CD4-positive, CD25-positive, alpha-beta regulatory T cell (primary cell): ENCODE data around the gene TULP4. TPM values are rescaled to one million over a fixed set of nuclear protein-coding genes. Genes with fewer than 3 reads are reported as not detected.

Source experiments
- ATAC-seq, 2 donors: fragments of 150-1000 bp; cut with Tn5 transposase; one replicate each; pipeline ENCODE4 v1.10.0; 2021; ENCODE audit warnings: low read depth in 2 of 2, moderate number of reproducible peaks in 2 of 2, moderate library complexity in 1 of 2
- DNase-seq, 3 donors: peaks; one replicate each; pipeline versions ENCODE4 v3.0.0 to v3.0.0-alpha.2; 2012 to 2022; ENCODE audit warnings: mixed read lengths in 1 of 3
- H3K27ac ChIP-seq: one replicate; pipeline ENCODE4 v1.7.0; 2013; ENCODE audit warnings: mild to moderate bottlenecking, low read length; ENCODE audit not compliant: insufficient read depth, poor library complexity, severe bottlenecking
- H3K27me3 ChIP-seq: one replicate; pipeline ENCODE4 v1.7.0; 2013; ENCODE audit warnings: low read length; ENCODE audit not compliant: control insufficient read depth, insufficient read depth
- H3K36me3 ChIP-seq: one replicate; pipeline ENCODE4 v1.7.0; 2013; ENCODE audit warnings: mild to moderate bottlenecking, low read length, moderate library complexity; ENCODE audit not compliant: control insufficient read depth, insufficient read depth
- H3K4me1 ChIP-seq: 2 replicates; pipeline ENCODE4 v1.7.0; 2013; ENCODE audit warnings: mild to moderate bottlenecking, low read length; ENCODE audit not compliant: insufficient read depth, control insufficient read depth, poor library complexity, severe bottlenecking
- H3K4me3 ChIP-seq: one replicate; pipeline ENCODE4 v1.7.0; 2013; ENCODE audit warnings: low read depth, mild to moderate bottlenecking, low read length, moderate library complexity
- H3K9me3 ChIP-seq, 2 experiments: 1 replicate in 1 of 2; 2 replicates in 1 of 2; pipeline ENCODE4 v1.7.0; 2013; ENCODE audit warnings: low read length in 2 of 2, mild to moderate bottlenecking in 1 of 2, moderate library complexity in 1 of 2; ENCODE audit not compliant: control insufficient read depth in 2 of 2
- H3K27ac Mint-ChIP-seq, 3 donors: one replicate each; pipeline ENCODE4 v1.8.0; 2020 to 2022; ENCODE audit warnings: mild to moderate bottlenecking in 3 of 3, mixed read lengths in 3 of 3, moderate library complexity in 2 of 3
- H3K27me3 Mint-ChIP-seq: one replicate; pipeline ENCODE4 v1.8.0; 2022; ENCODE audit warnings: mild to moderate bottlenecking, mixed read lengths
- H3K36me3 Mint-ChIP-seq: one replicate; pipeline ENCODE4 v1.8.0; 2020; ENCODE audit warnings: mixed read lengths
- H3K4me1 Mint-ChIP-seq, 4 donors: one replicate each; pipeline ENCODE4 v1.8.0; 2020 to 2022; ENCODE audit warnings: mixed read lengths in 4 of 4, mild to moderate bottlenecking in 1 of 4
- H3K4me3 Mint-ChIP-seq, 4 donors: one replicate each; pipeline ENCODE4 v1.8.0; 2020 to 2022; ENCODE audit warnings: mild to moderate bottlenecking in 4 of 4, mixed read lengths in 4 of 4, moderate library complexity in 3 of 4
- H3K9me3 Mint-ChIP-seq, 7 donors: one replicate each; pipeline ENCODE4 v1.8.0; 2020 to 2022; ENCODE audit warnings: mixed read lengths in 7 of 7, mild to moderate bottlenecking in 3 of 7, moderate library complexity in 2 of 7
- polyA plus RNA-seq, 4 donors: library from polyadenylated mRNA; unstranded; fragments of 300-500 nt; fragmentation: Illumina TruSeq; gene quantifications; one replicate each; pipeline ENCODE4 v1.2.3, GENCODE V29; 2021
- total RNA-seq: library from RNA; stranded (reverse); gene quantifications from one replicate; pipeline ENCODE4 v1.2.3, GENCODE V29; 2022

TULP4 gene
- total and polyA plus RNA-seq, 5 donors from 2014 or later = 43.3 to 158 (median 56.0) TPM

- no peak for DNase-seq
- Mint-ChIP-seq H3K27ac (no peak overlapping the region), H3K4me1 (peaks cover 0 to 12% (median 2%) of the 10 kb centered on the region in 4 donors), H3K4me3 (no peak overlapping the region), H3K9me3 (no peaks in the 10 kb centered on the region), H3K36me3 (peaks cover 52% of the 10 kb centered on the region), H3K27me3 (no peaks in the 10 kb centered on the region)
- Histone ChIP-seq H3K4me3 (no peak overlapping the region), H3K27me3 (no peaks in the 10 kb centered on the region), H3K4me1 (no peaks in the 10 kb centered on the region), H3K27ac (no peak overlapping the region), H3K9me3 (no peaks in the 10 kb centered on the region), H3K36me3 (peaks cover 45% of the 10 kb centered on the region)
- no peak for ATAC-seq
Observed at GRCh38 chr6:158414851-158415262, 102.6 kb downstream of the TULP4 start.

GRCh38 chr6:158415666-158416065, 103.4 kb downstream of the TULP4 start:
- no peaks in the 10 kb centered on the region for H3K9me3 ChIP-seq
- no peak overlapping the region for H3K27ac Mint-ChIP-seq
- peaks cover 53% of the 10 kb centered on the region for H3K36me3 Mint-ChIP-seq
- no peaks in the 10 kb centered on the region for H3K27me3 Mint-ChIP-seq
- H3K4me1 Mint-ChIP-seq = peaks cover 0 to 12% (median under 1%) of the 10 kb centered on the region in 4 donors
- ATAC-seq = no peak
- no peak overlapping the region for H3K4me3 Mint-ChIP-seq
- H3K36me3 ChIP-seq = peaks cover 45% of the 10 kb centered on the region
- no peak overlapping the region for H3K4me3 ChIP-seq
- no peaks in the 10 kb centered on the region for H3K4me1 ChIP-seq
- no peak for DNase-seq
- H3K9me3 Mint-ChIP-seq = no peaks in the 10 kb centered on the region
- H3K27ac ChIP-seq = no peak overlapping the region
- H3K27me3 ChIP-seq = no peaks in the 10 kb centered on the region

GRCh38 chr6:158416883-158417759, 104.9 kb downstream of the TULP4 start:
- H3K36me3 Mint-ChIP-seq = peaks cover 59% of the 10 kb centered on the region
- H3K27me3 Mint-ChIP-seq = no peaks in the 10 kb centered on the region

GRCh38 chr6:158417760-158418098, 105.5 kb downstream of the TULP4 start:
- H3K9me3 ChIP-seq = no peaks in the 10 kb centered on the region
- H3K4me3 ChIP-seq = no peak overlapping the region
- no peak for DNase-seq
- no peak overlapping the region for H3K27ac ChIP-seq
- H3K9me3 Mint-ChIP-seq = peaks cover 0 to 4% (median 0%) of the 10 kb centered on the region in 7 donors
- no peak overlapping the region for H3K4me3 Mint-ChIP-seq
- H3K27me3 ChIP-seq = no peaks in the 10 kb centered on the region
- no peaks in the 10 kb centered on the region for H3K27me3 Mint-ChIP-seq
- peaks cover 0 to 15% (median under 1%) of the 10 kb centered on the region in 4 donors for H3K4me1 Mint-ChIP-seq
- H3K36me3 ChIP-seq = peaks cover 43% of the 10 kb centered on the region
- no peak for ATAC-seq
- peaks cover 62% of the 10 kb centered on the region for H3K36me3 Mint-ChIP-seq
- H3K27ac Mint-ChIP-seq = no peak overlapping the region
- H3K4me1 ChIP-seq = no peaks in the 10 kb centered on the region

More at GRCh38 chr6:158416883-158417759, 104.9 kb downstream of the TULP4 start:
- ATAC-seq (no peak), DNase-seq (no peak)
- Mint-ChIP-seq H3K27ac (no peak overlapping the region), H3K4me3 (no peak overlapping the region), H3K4me1 (peaks cover 0 to 18% (median under 1%) of the 10 kb centered on the region in 4 donors), H3K9me3 (peaks cover 0 to 4% (median 0%) of the 10 kb centered on the region in 7 donors)
- Histone ChIP-seq H3K27me3 (no peaks in the 10 kb centered on the region), H3K36me3 (peaks cover 45% of the 10 kb centered on the region), H3K4me3 (no peak overlapping the region), H3K9me3 (no peaks in the 10 kb centered on the region), H3K27ac (no peak overlapping the region), H3K4me1 (no peaks in the 10 kb centered on the region)

- ATAC-seq (no peak), DNase-seq (no peak)
- Mint-ChIP-seq H3K4me1 (peaks cover 0 to 12% (median 0%) of the 10 kb centered on the region in 4 donors), H3K36me3 (peaks cover 55% of the 10 kb centered on the region), H3K27me3 (no peaks in the 10 kb centered on the region), H3K4me3 (no peak overlapping the region), H3K9me3 (peaks cover 0 to 4% (median 0%) of the 10 kb centered on the region in 7 donors), H3K27ac (no peak overlapping the region)
- Histone ChIP-seq H3K27me3 (no peaks in the 10 kb centered on the region), H3K4me1 (no peaks in the 10 kb centered on the region), H3K4me3 (no peak overlapping the region), H3K36me3 (peaks cover 35% of the 10 kb centered on the region), H3K27ac (no peak overlapping the region), H3K9me3 (no peaks in the 10 kb centered on the region)
Observed at GRCh38 chr6:158418501-158418900, 106.2 kb downstream of the TULP4 start.

- no peaks in the 10 kb centered on the region for H3K4me1 ChIP-seq
- ATAC-seq (no peak), DNase-seq (no peak)
- H3K27me3 Mint-ChIP-seq = no peaks in the 10 kb centered on the region
- no peak overlapping the region for H3K27ac Mint-ChIP-seq
- peaks cover 47% of the 10 kb centered on the region for H3K36me3 Mint-ChIP-seq
- peaks cover 26% of the 10 kb centered on the region for H3K36me3 ChIP-seq
- peaks cover 0 to 4% (median 0%) of the 10 kb centered on the region in 7 donors for H3K9me3 Mint-ChIP-seq
- H3K4me3 Mint-ChIP-seq = no peak overlapping the region
- H3K4me1 Mint-ChIP-seq = peaks cover 0 to 12% (median 0%) of the 10 kb centered on the region in 4 donors
- no peaks in the 10 kb centered on the region for H3K9me3 ChIP-seq
- H3K27me3 ChIP-seq = no peaks in the 10 kb centered on the region
- H3K27ac ChIP-seq = no peak overlapping the region
- H3K4me3 ChIP-seq = no peak overlapping the region
Observed at GRCh38 chr6:158419339-158419909, 107.2 kb downstream of the TULP4 start.

GRCh38 chr6:158421381-158421780, 109.1 kb downstream of the TULP4 start:
- H3K27me3 ChIP-seq = no peaks in the 10 kb centered on the region
- no peaks in the 10 kb centered on the region for H3K9me3 ChIP-seq
- no peaks in the 10 kb centered on the region for H3K4me1 ChIP-seq
- no peaks in the 10 kb centered on the region for H3K27me3 Mint-ChIP-seq
- no peak overlapping the region for H3K27ac Mint-ChIP-seq
- no peak overlapping the region for H3K4me3 ChIP-seq
- peaks cover 0 to 19% (median 0%) of the 10 kb centered on the region in 4 donors for H3K4me1 Mint-ChIP-seq
- no peak for DNase-seq
- H3K36me3 ChIP-seq = peaks cover 15% of the 10 kb centered on the region
- H3K27ac ChIP-seq = no peak overlapping the region
- no peak overlapping the region for H3K4me3 Mint-ChIP-seq
- peaks cover 0 to 4% (median 0%) of the 10 kb centered on the region in 7 donors for H3K9me3 Mint-ChIP-seq
- H3K36me3 Mint-ChIP-seq = peaks cover 42% of the 10 kb centered on the region
- no peak for ATAC-seq
